Mammary epithelial cell (primary cell): ENCODE data around the gene CDC25B.

Source experiments
- EZH2 ChIP-seq: IDR thresholded peaks from 2 replicates; pipeline ENCODE4 v1.6.1; 2012; ENCODE audit warnings: low read length, inconsistent platforms, borderline replicate concordance
- TF ChIP-seq, protein P1 (sequence below), 2 donors: IDR thresholded peaks in 1 of 2; conservative IDR thresholded peaks in 1 of 2; 2 replicates each; pipeline ENCODE4 v1.5.1; 2011 to 2012; ENCODE audit warnings: inconsistent platforms in 2 of 2, low read length in 2 of 2, mild to moderate bottlenecking in 2 of 2, control low read depth in 1 of 2, low read depth in 1 of 2; ENCODE audit not compliant: insufficient read depth in 1 of 2; ENCODE audit errors: extremely low read depth in 1 of 2

DNA sequence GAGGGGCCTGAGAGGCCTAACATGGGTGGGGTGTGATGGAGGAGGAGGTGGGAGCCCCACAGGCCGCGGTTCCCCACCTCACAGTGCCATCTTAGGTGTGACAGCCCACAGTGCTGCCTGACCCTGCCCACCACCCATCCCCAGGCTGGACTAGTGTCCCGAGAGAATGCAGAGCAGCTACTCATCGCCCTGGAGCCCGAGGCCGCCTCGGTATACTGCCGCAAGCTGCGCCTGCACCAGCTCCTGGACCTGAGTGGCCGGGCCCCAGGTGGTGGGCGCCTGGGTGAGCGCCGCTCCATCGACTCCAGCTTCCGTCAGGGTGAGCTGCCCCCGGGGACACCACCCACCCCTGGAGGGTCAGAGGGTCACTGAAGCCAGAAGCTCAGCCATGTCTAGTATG lies 48.0 kb upstream of the CDC25B start:
- TF ChIP-seq, protein P1, sequence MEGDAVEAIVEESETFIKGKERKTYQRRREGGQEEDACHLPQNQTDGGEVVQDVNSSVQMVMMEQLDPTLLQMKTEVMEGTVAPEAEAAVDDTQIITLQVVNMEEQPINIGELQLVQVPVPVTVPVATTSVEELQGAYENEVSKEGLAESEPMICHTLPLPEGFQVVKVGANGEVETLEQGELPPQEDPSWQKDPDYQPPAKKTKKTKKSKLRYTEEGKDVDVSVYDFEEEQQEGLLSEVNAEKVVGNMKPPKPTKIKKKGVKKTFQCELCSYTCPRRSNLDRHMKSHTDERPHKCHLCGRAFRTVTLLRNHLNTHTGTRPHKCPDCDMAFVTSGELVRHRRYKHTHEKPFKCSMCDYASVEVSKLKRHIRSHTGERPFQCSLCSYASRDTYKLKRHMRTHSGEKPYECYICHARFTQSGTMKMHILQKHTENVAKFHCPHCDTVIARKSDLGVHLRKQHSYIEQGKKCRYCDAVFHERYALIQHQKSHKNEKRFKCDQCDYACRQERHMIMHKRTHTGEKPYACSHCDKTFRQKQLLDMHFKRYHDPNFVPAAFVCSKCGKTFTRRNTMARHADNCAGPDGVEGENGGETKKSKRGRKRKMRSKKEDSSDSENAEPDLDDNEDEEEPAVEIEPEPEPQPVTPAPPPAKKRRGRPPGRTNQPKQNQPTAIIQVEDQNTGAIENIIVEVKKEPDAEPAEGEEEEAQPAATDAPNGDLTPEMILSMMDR (conservative IDR thresholded peaks at IDR 0.05 in 1 of 2, IDR thresholded peaks at IDR 0.05 in 1 of 2; ENCODE audit: extremely low read depth in 1 of 2, insufficient read depth in 1 of 2, low read depth in 1 of 2, low read length in 2 of 2) = no peak
- TF ChIP-seq EZH2 = no peak
